Gastrocnemius medialis (tissue), 4 donors: ENCODE results near the gene CERS5. TPM values are rescaled to one million over a fixed set of nuclear protein-coding genes. Genes with fewer than 3 reads are reported as not detected.

Source experiments
- ATAC-seq, 2 donors: fragments of 150-250 bp; one replicate each; pipeline ENCODE4 v1.9.1; 2016
- DNase-seq, 2 donors: peaks; one replicate each; pipeline ENCODE4 v3.0.0-alpha.2; 2019
- H3K27ac ChIP-seq, 4 donors: fragments of 200-600 bp; sonication (generic); 1 replicate in 1 of 4; 2 replicates in 3 of 4; pipeline ENCODE4 v1.5.1; 2016 to 2018; ENCODE audit warnings: mild to moderate bottlenecking in 2 of 4, moderate library complexity in 1 of 4
- H3K27me3 ChIP-seq, 3 donors: fragments of 200-600 bp; sonication (generic) in 2 of 3; 1 replicate in 1 of 3; 2 replicates in 2 of 3; pipeline versions ENCODE4 v1.5.1 to v1.6.0; 2016 to 2019; ENCODE audit warnings: mild to moderate bottlenecking in 1 of 3, moderate library complexity in 1 of 3
- H3K36me3 ChIP-seq, 2 donors: fragments of 200-600 bp; sonication (generic) in 1 of 2; one replicate each; pipeline ENCODE4 v1.5.1; 2017 to 2018
- H3K4me1 ChIP-seq, 2 donors: fragments of 200-600 bp; sonication (generic) in 1 of 2; one replicate each; pipeline ENCODE4 v1.5.1; 2016 to 2017; ENCODE audit warnings: mild to moderate bottlenecking in 2 of 2
- H3K4me3 ChIP-seq, 4 donors: fragments of 200-600 bp; sonication (generic) in 3 of 4; 1 replicate in 1 of 4; 2 replicates in 3 of 4; pipeline ENCODE4 v1.5.1; 2016 to 2019; ENCODE audit warnings: mild to moderate bottlenecking in 2 of 4
- H3K9me3 ChIP-seq, 3 donors: fragments of 200-600 bp; sonication (generic) in 2 of 3; 1 replicate in 1 of 3; 2 replicates in 2 of 3; pipeline ENCODE4 v1.5.1; 2016 to 2019
- POLR2A ChIP-seq, 2 donors: fragments of 450-650 bp; IDR thresholded peaks; one replicate each; pipeline ENCODE4 v1.6.1; 2017; ENCODE audit warnings: antibody characterized with exemption in 2 of 2, mild to moderate bottlenecking in 2 of 2, moderate library complexity in 2 of 2
- in situ Hi-C, 4 donors: fragments of 200-750 bp; cut with MboI; loops; one replicate each; pipeline versions ENCODE4 v1.15.0 to v1.8.0; 2017; ENCODE audit warnings: low sequenced_read_pairs in 4 of 4
- intact Hi-C: fragments of 100-400 bp; cut with DNase I; formaldehyde crosslinking; loops from one replicate; pipeline ENCODE4 v1.15.1; 2023; ENCODE audit warnings: low total_unique reads
- total RNA-seq, 4 donors: library from RNA; depleted of rRNA; stranded (reverse); fragments of >200 nt; gene quantifications; one replicate each; pipeline versions ENCODE4 v1.1.0 to v1.2.3, GENCODE V29; 2016
- TF ChIP-seq, protein P1 (sequence below), 5 experiments: fragments of 450-650 bp in 3 of 5; fragments of 200-600 bp in 2 of 5; sonication (generic) in 2 of 5; IDR thresholded peaks in 4 of 5; conservative IDR thresholded peaks in 1 of 5; 1 replicate in 4 of 5; 2 replicates in 1 of 5; pipeline ENCODE4 v1.5.1; 2016 to 2019; ENCODE audit warnings: antibody characterized with exemption in 5 of 5, mild to moderate bottlenecking in 3 of 5, moderate library complexity in 3 of 5

The CERS5 gene
- total RNA-seq, 4 donors from 2014 or later, result 5.4 to 9.2 (median 7.3) TPM

- peak overlapping the region; percentile 30 to 75 (median 60) for H3K27ac ChIP-seq
- peaks cover 0 to 8% of the 10 kb centered on the region in 2 donors for H3K4me1 ChIP-seq
- intact Hi-C loops (no loop called here), in situ Hi-C loops (loop anchor here in 1 of 4 donors (10.0 kb wide), 1 partner anchor 73 kb away; the partner anchor contains the start of gene LIMA1)
- TF ChIP-seq, protein P1, sequence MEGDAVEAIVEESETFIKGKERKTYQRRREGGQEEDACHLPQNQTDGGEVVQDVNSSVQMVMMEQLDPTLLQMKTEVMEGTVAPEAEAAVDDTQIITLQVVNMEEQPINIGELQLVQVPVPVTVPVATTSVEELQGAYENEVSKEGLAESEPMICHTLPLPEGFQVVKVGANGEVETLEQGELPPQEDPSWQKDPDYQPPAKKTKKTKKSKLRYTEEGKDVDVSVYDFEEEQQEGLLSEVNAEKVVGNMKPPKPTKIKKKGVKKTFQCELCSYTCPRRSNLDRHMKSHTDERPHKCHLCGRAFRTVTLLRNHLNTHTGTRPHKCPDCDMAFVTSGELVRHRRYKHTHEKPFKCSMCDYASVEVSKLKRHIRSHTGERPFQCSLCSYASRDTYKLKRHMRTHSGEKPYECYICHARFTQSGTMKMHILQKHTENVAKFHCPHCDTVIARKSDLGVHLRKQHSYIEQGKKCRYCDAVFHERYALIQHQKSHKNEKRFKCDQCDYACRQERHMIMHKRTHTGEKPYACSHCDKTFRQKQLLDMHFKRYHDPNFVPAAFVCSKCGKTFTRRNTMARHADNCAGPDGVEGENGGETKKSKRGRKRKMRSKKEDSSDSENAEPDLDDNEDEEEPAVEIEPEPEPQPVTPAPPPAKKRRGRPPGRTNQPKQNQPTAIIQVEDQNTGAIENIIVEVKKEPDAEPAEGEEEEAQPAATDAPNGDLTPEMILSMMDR (IDR thresholded peaks at IDR 0.05 in 4 of 5, conservative IDR thresholded peaks at IDR 0.05 in 1 of 5), result no peak
- H3K4me3 ChIP-seq, result no peak overlapping the region
- H3K36me3 ChIP-seq, result no peaks in the 10 kb centered on the region
- no peak for ATAC-seq
- H3K9me3 ChIP-seq, result no peaks in the 10 kb centered on the region
- H3K27me3 ChIP-seq, result no peaks in the 10 kb centered on the region
- no peak for DNase-seq
Observed at GRCh38 chr12:50212071-50212467, 44.9 kb upstream of the CERS5 start.

- peak overlapping the region; percentile 30 to 75 (median 60) for H3K27ac ChIP-seq
- no peaks in the 10 kb centered on the region for H3K36me3 ChIP-seq
- no peak for ATAC-seq
- in situ Hi-C loops (loop anchor here in 1 of 4 donors (10.0 kb wide), 1 partner anchor 73 kb away; the partner anchor contains the start of gene LIMA1), intact Hi-C loops (no loop called here)
- no peak for DNase-seq
- H3K27me3 ChIP-seq, result no peaks in the 10 kb centered on the region
- no peak overlapping the region for H3K4me3 ChIP-seq
- H3K9me3 ChIP-seq, result no peaks in the 10 kb centered on the region
- TF ChIP-seq POLR2A (IDR thresholded peaks at IDR 0.05), result no peak
- TF ChIP-seq, protein P1 (IDR thresholded peaks at IDR 0.05 in 4 of 5, conservative IDR thresholded peaks at IDR 0.05 in 1 of 5), result no peak
- H3K4me1 ChIP-seq, result peaks cover 0 to 8% of the 10 kb centered on the region in 2 donors
Observed at GRCh38 chr12:50211392-50212070, 44.4 kb upstream of the CERS5 start.

DNA sequence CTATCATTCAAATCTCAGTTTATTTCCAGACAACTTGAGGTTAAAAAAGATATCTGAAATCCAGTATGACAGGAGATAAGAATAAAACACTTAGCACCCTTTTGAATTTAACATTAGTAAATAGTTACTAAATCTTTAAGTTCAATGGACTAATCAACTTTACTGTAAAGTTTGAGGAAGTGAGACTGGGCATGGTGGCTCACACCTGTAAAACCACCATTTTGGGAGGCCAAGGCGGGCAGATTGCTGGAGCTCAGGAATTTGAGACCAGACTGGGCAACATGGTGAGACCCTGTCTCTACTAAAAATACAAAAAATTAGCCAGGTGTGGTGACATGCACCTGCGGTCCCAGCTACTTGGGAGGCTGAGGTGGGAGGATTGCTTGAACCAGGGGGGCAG lies 40.3 kb upstream of the CERS5 start:
- Histone ChIP-seq H3K4me3 (no peak overlapping the region), H3K27ac (no peak overlapping the region), H3K9me3 (no peaks in the 10 kb centered on the region), H3K36me3 (peaks cover 0 to 24% of the 10 kb centered on the region in 2 donors), H3K4me1 (peaks cover 0 to 8% of the 10 kb centered on the region in 2 donors), H3K27me3 (no peaks in the 10 kb centered on the region)
- DNase-seq (no peak), ATAC-seq (no peak)
- intact Hi-C loops (no loop called here), in situ Hi-C loops (no loop called here)
- TF ChIP-seq POLR2A (IDR thresholded peaks at IDR 0.05), result no peak
- TF ChIP-seq, protein P1 (IDR thresholded peaks at IDR 0.05 in 4 of 5, conservative IDR thresholded peaks at IDR 0.05 in 1 of 5), result no peak

DNA sequence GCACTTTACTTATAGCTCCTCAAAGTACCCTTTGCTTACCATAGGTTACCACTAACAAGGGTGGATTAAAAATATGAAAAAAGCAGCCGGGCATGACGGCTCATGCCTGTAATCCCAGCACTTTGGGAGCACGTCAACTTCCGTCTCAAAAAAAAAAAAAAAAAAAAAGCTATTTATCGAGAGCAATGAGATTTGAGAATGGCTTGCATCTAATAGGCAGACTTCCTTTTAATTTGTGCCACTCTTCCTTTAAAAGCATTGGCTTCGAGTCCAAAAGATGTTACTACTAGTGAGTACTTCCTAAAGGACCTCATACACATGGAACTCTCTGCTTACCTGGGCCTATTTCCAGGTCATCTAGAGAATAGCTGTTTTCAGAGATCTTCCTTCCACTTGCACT lies 38.5 kb upstream of the CERS5 start:
- intact Hi-C loops (no loop called here), in situ Hi-C loops (no loop called here)
- TF ChIP-seq POLR2A (IDR thresholded peaks at IDR 0.05), result no peak
- TF ChIP-seq, protein P1 (IDR thresholded peaks at IDR 0.05 in 4 of 5, conservative IDR thresholded peaks at IDR 0.05 in 1 of 5), result no peak
- Histone ChIP-seq H3K4me1 (peaks cover 0 to 3% of the 10 kb centered on the region in 2 donors), H3K27me3 (no peaks in the 10 kb centered on the region), H3K4me3 (no peak overlapping the region), H3K36me3 (peaks cover 0 to 32% of the 10 kb centered on the region in 2 donors), H3K9me3 (no peaks in the 10 kb centered on the region), H3K27ac (no peak overlapping the region)
- DNase-seq, result no peak
- ATAC-seq, result no peak
